GM12878 (cell line): ENCODE results near the gene NEGR1. TPM values are rescaled to one million over a fixed set of nuclear protein-coding genes. Genes with fewer than 3 reads are reported as not detected.
A peak's percentile ranks its signal among the peaks of the same experiment; 100 is the strongest.

Experiments used
- ATF7 ChIP-seq: fragments of 450-650 bp; IDR thresholded peaks from 2 replicates; pipeline ENCODE4 v1.6.1; 2016; ENCODE audit warnings: low read depth, mild to moderate bottlenecking
- CBX5 ChIP-seq: sonication (generic); IDR thresholded peaks from 2 replicates; pipeline ENCODE4 v1.6.1; 2016; ENCODE audit warnings: low read depth, moderate library complexity, mild to moderate bottlenecking, inconsistent platforms
- CHD1 ChIP-seq: IDR thresholded peaks from 2 replicates; pipeline ENCODE4 v1.6.1; 2012; ENCODE audit warnings: low read depth, low read length, improper control_type of control experiment
- CHD4 ChIP-seq: fragments of 200-600 bp; sonication (generic); IDR thresholded peaks from 2 replicates; pipeline ENCODE4 v1.6.1; 2016; ENCODE audit warnings: mild to moderate bottlenecking
- CREM ChIP-seq: IDR thresholded peaks from 2 replicates; pipeline ENCODE4 v1.6.1; 2014; ENCODE audit warnings: antibody characterized with exemption, low read depth
- DPF2 ChIP-seq: fragments of 450-650 bp; IDR thresholded peaks from 2 replicates; pipeline ENCODE4 v1.6.1; 2017; ENCODE audit warnings: mild to moderate bottlenecking
- EP300 ChIP-seq, 2 experiments: fragments of 150-350 bp in 1 of 2; IDR thresholded peaks; 2 replicates each; pipeline ENCODE4 v1.6.1; 2011 to 2012; ENCODE audit warnings: low read depth in 2 of 2, low read length in 2 of 2, borderline replicate concordance in 1 of 2, improper control_type of control experiment in 1 of 2, inconsistent platforms in 1 of 2; ENCODE audit not compliant: control insufficient read depth in 1 of 2
- ESRRA ChIP-seq: IDR thresholded peaks from 2 replicates; pipeline ENCODE4 v1.6.1; 2012; ENCODE audit warnings: mild to moderate bottlenecking, low read length, improper control_type of control experiment
- ETV6 ChIP-seq, 2 experiments: fragments of 450-650 bp in 1 of 2; IDR thresholded peaks in 1 of 2; conservative IDR thresholded peaks in 1 of 2; 2 replicates each; pipeline ENCODE4 v1.6.1; 2014; ENCODE audit warnings: antibody characterized with exemption in 1 of 2, borderline replicate concordance in 1 of 2, low read depth in 1 of 2, mild to moderate bottlenecking in 1 of 2, moderate library complexity in 1 of 2
- FOXM1 ChIP-seq: IDR thresholded peaks from 2 replicates; pipeline ENCODE4 v1.6.1; 2012; ENCODE audit warnings: low read depth, mild to moderate bottlenecking, inconsistent platforms, low read length, moderate library complexity
- HDAC2 ChIP-seq: fragments of 200-600 bp; sonication (generic); IDR thresholded peaks from 2 replicates; pipeline ENCODE4 v1.6.1; 2017
- IKZF2 ChIP-seq, 2 experiments: fragments of 450-650 bp; IDR thresholded peaks; 2 replicates each; pipeline ENCODE4 v1.6.1; 2017; ENCODE audit warnings: mild to moderate bottlenecking in 2 of 2, moderate library complexity in 2 of 2
- IRF4 ChIP-seq: IDR thresholded peaks from 2 replicates; pipeline ENCODE4 v1.6.1; 2011; ENCODE audit warnings: low read depth, low read length
- KDM1A ChIP-seq: fragments of 200-600 bp; sonication (generic); IDR thresholded peaks from 2 replicates; pipeline ENCODE4 v1.6.1; 2016; ENCODE audit warnings: borderline replicate concordance
- MEF2A ChIP-seq: IDR thresholded peaks from 2 replicates; pipeline ENCODE4 v1.6.1; 2011; ENCODE audit warnings: low read depth, mild to moderate bottlenecking, low read length, moderate library complexity; ENCODE audit not compliant: insufficient read depth
- MEF2B ChIP-seq: fragments of 450-650 bp; IDR thresholded peaks from 2 replicates; pipeline ENCODE4 v1.6.1; 2018; ENCODE audit warnings: mild to moderate bottlenecking, moderate library complexity; ENCODE audit not compliant: partially characterized antibody, poor library complexity, severe bottlenecking
- MTA2 ChIP-seq: fragments of 450-650 bp; IDR thresholded peaks from 2 replicates; pipeline ENCODE4 v1.6.1; 2016; ENCODE audit warnings: low read depth, mild to moderate bottlenecking, moderate library complexity
- NR2C2 ChIP-seq: IDR thresholded peaks from 2 replicates; pipeline ENCODE4 v1.6.1; 2011; ENCODE audit warnings: borderline replicate concordance, low read depth; ENCODE audit not compliant: control insufficient read depth, insufficient read length
- PAX8 ChIP-seq: fragments of 450-650 bp; IDR thresholded peaks from 2 replicates; pipeline ENCODE4 v1.6.1; 2017; ENCODE audit warnings: mild to moderate bottlenecking, moderate library complexity
- RUNX3 ChIP-seq: IDR thresholded peaks from 2 replicates; pipeline ENCODE4 v1.6.1; 2012; ENCODE audit warnings: low read length, inconsistent platforms
- ZBED1 ChIP-seq: IDR thresholded peaks from 2 replicates; pipeline ENCODE4 v1.6.1; 2016; ENCODE audit warnings: borderline replicate concordance
- polyA plus RNA-seq, 11 experiments: library from polyadenylated mRNA; depleted of rRNA in 4 of 11; unstranded in 6 of 11; stranded (reverse) in 5 of 11; fragments of >200 nt; fragmentation: Nextera tagmentation in 4 of 11; fragmentation: Illumina TruSeq in 1 of 11; extraction: Ambion mirVana in 4 of 11; extraction: Trizol in 1 of 11; gene quantifications; 1 replicate in 1 of 11; 2 replicates in 10 of 11; pipeline versions ENCODE4 v1.2.1 to v1.2.3, GENCODE V29; 2011 to 2016; ENCODE audit warnings: inconsistent platforms in 2 of 11, missing spikeins in 2 of 11, low read depth in 1 of 11
- total RNA-seq, 4 experiments: library from RNA; depleted of rRNA in 3 of 4; stranded (reverse); fragments of >200 nt in 3 of 4; fragmentation: Illumina TruSeq in 1 of 4; extraction: Trizol in 1 of 4; gene quantifications; 2 replicates each; pipeline versions ENCODE4 v1.2.1 to v1.2.3, GENCODE V29; 2013 to 2021
- TF ChIP-seq, protein P1 (sequence below): IDR thresholded peaks from 2 replicates; pipeline ENCODE4 v1.6.1; 2012; ENCODE audit warnings: low read length, inconsistent platforms
- TF ChIP-seq, protein P2 (sequence below): fragments of 450-650 bp; formaldehyde crosslinking; IDR thresholded peaks from 2 replicates; pipeline ENCODE4 v1.5.0; 2022; ENCODE audit warnings: mild to moderate bottlenecking, missing genetic modification characterization
- TF ChIP-seq, protein P3 (sequence below): IDR thresholded peaks from 2 replicates; pipeline ENCODE4 v1.6.1; 2012; ENCODE audit warnings: low read depth, low read length, improper control_type of control experiment

The NEGR1 gene
- total and polyA plus RNA-seq, 10 of the 15 experiments (the other 5 are each of a cell fraction or from before 2014, with no cell fraction given) = under 0.01 to 0.03 (median 0.01) TPM; not detected in 7

GRCh38 chr1:71967670-71968069 lies 314.7 kb downstream of the NEGR1 start (continued):
- no peak for TF ChIP-seq KDM1A
- peak; percentile 46 for TF ChIP-seq CREM
- TF ChIP-seq FOXM1 = peak; percentile 55; the same call in 1 of the 2 replicates
- TF ChIP-seq, protein P1, sequence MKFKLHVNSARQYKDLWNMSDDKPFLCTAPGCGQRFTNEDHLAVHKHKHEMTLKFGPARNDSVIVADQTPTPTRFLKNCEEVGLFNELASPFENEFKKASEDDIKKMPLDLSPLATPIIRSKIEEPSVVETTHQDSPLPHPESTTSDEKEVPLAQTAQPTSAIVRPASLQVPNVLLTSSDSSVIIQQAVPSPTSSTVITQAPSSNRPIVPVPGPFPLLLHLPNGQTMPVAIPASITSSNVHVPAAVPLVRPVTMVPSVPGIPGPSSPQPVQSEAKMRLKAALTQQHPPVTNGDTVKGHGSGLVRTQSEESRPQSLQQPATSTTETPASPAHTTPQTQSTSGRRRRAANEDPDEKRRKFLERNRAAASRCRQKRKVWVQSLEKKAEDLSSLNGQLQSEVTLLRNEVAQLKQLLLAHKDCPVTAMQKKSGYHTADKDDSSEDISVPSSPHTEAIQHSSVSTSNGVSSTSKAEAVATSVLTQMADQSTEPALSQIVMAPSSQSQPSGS = peak; percentile 78
- peak; percentile 62; the same call in 1 of the 2 replicates for TF ChIP-seq MTA2
- no peak for TF ChIP-seq MEF2B
- no peak for TF ChIP-seq HDAC2
- TF ChIP-seq CBX5 = no peak
- TF ChIP-seq, protein P2, sequence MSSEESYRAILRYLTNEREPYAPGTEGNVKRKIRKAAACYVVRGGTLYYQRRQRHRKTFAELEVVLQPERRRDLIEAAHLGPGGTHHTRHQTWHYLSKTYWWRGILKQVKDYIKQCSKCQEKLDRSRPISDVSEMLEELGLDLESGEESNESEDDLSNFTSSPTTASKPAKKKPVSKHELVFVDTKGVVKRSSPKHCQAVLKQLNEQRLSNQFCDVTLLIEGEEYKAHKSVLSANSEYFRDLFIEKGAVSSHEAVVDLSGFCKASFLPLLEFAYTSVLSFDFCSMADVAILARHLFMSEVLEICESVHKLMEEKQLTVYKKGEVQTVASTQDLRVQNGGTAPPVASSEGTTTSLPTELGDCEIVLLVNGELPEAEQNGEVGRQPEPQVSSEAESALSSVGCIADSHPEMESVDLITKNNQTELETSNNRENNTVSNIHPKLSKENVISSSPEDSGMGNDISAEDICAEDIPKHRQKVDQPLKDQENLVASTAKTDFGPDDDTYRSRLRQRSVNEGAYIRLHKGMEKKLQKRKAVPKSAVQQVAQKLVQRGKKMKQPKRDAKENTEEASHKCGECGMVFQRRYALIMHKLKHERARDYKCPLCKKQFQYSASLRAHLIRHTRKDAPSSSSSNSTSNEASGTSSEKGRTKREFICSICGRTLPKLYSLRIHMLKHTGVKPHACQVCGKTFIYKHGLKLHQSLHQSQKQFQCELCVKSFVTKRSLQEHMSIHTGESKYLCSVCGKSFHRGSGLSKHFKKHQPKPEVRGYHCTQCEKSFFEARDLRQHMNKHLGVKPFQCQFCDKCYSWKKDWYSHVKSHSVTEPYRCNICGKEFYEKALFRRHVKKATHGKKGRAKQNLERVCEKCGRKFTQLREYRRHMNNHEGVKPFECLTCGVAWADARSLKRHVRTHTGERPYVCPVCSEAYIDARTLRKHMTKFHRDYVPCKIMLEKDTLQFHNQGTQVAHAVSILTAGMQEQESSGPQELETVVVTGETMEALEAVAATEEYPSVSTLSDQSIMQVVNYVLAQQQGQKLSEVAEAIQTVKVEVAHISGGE = no peak
- TF ChIP-seq DPF2 = peak; percentile 41; the same call in 1 of the 2 replicates
- TF ChIP-seq IKZF2 (IDR thresholded peaks at IDR 0.05) = 0 out of 4 replicates have a peak, but pooled peaks of 1 of the 2 experiments have one; percentile 33
- TF ChIP-seq, protein P3, sequence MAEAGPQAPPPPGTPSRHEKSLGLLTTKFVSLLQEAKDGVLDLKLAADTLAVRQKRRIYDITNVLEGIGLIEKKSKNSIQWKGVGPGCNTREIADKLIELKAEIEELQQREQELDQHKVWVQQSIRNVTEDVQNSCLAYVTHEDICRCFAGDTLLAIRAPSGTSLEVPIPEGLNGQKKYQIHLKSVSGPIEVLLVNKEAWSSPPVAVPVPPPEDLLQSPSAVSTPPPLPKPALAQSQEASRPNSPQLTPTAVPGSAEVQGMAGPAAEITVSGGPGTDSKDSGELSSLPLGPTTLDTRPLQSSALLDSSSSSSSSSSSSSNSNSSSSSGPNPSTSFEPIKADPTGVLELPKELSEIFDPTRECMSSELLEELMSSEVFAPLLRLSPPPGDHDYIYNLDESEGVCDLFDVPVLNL = no peak
- peak; percentile 88 for TF ChIP-seq ATF7
- TF ChIP-seq NR2C2 = no peak
- TF ChIP-seq RUNX3 = peak; percentile 88
- TF ChIP-seq MEF2A = 0 out of 2 replicates have a peak, but pooled peaks have one; percentile 10
- TF ChIP-seq PAX8 = no peak
- TF ChIP-seq EP300 (IDR thresholded peaks at IDR 0.05; ENCODE audit: borderline replicate concordance in 1 of 2, control insufficient read depth in 1 of 2, low read depth in 2 of 2, low read length in 2 of 2) = peak in 1 of 2 experiments; percentile 68; a peak in 1 of 4 replicates
- no peak for TF ChIP-seq CHD4
- TF ChIP-seq ZBED1 = peak; percentile 44; the same call in 1 of the 2 replicates
- no peak for TF ChIP-seq CHD1
- TF ChIP-seq ESRRA = no peak
- TF ChIP-seq ETV6 (conservative IDR thresholded peaks at IDR 0.05 in 1 of 2, IDR thresholded peaks at IDR 0.05 in 1 of 2; ENCODE audit: borderline replicate concordance in 1 of 2, low read depth in 1 of 2) = peak in 1 of 2 experiments; percentile 94; a peak in 2 of 4 replicates
- no peak for TF ChIP-seq IRF4
